Breast epithelium (tissue), 3 donors: Measurements from ENCODE around the gene MAML3.

ENCODE experiments used
- CTCF ChIP-seq, 3 donors: fragments of 450-650 bp; IDR thresholded peaks; one replicate each; pipeline ENCODE4 v1.5.1; 2016 to 2017; ENCODE audit warnings: antibody characterized with exemption in 3 of 3, mild to moderate bottlenecking in 3 of 3, moderate library complexity in 3 of 3
- POLR2AphosphoS5 ChIP-seq, 3 donors: sonication (generic); formaldehyde crosslinking; IDR thresholded peaks; one replicate each; pipeline ENCODE4 v1.6.1; 2017; ENCODE audit warnings: antibody characterized with exemption in 3 of 3

GRCh38 chr4:139866276-139866962 lies 287.6 kb downstream of the MAML3 start:
- TF ChIP-seq CTCF (IDR thresholded peaks at IDR 0.05) (no peak), POLR2AphosphoS5 (IDR thresholded peaks at IDR 0.05) (no peak)
